ENCODE results near the gene ZBTB4. TPM values are rescaled to one million over a fixed set of nuclear protein-coding genes. Genes with fewer than 3 reads are reported as not detected.
A peak's percentile ranks its signal among the peaks of the same experiment; 100 is the strongest.

Gene ZBTB4
- total RNA-seq, 3 donors from 2014 or later: 16.6 to 93.9 (median 18.5) TPM

- Histone ChIP-seq H3K4me3 (no peak within 1 kb of the TSS), H3K36me3 (ENCODE audit: low read depth) (no peaks in the 10 kb centered on the region), H3K4me1 (ENCODE audit: low read depth) (peaks cover 14% of the 10 kb centered on the region), H3K9me3 (no peaks in the 10 kb centered on the region)
- ATAC-seq: peak; percentile 88
- intact Hi-C loops (cut with DNase I, micrococcal nuclease): no loop called here
- no peak for TF ChIP-seq CTCF (IDR thresholded peaks at IDR 0.05)
- peak; percentile 86 to 88 (median 87) for DNase-seq
Observed at GRCh38 chr17:7444682-7445618, 34.5 kb downstream of the ZBTB4 start, which contains the start of gene CHRNB1. TSS of gene CHRNB1 (plus strand) at chr17:7445061. CDS start at chr17:7445128, 67 bp downstream.

GRCh38 chr17:7443499-7444485 is 35.6 kb downstream of the ZBTB4 start:
- intact Hi-C loops (cut with DNase I, micrococcal nuclease): no loop called here
- no peak for TF ChIP-seq CTCF (IDR thresholded peaks at IDR 0.05)
- ATAC-seq: no peak
- peaks cover 20% of the 10 kb centered on the region for H3K4me1 ChIP-seq (ENCODE audit: low read depth)
- no peak for DNase-seq
- H3K36me3 ChIP-seq (ENCODE audit: low read depth): no peaks in the 10 kb centered on the region
- no peaks in the 10 kb centered on the region for H3K9me3 ChIP-seq
- no peak overlapping the region for H3K4me3 ChIP-seq

- intact Hi-C loops (cut with DNase I, micrococcal nuclease): no loop called here
- no peak for TF ChIP-seq CTCF (IDR thresholded peaks at IDR 0.05)
- no peaks in the 10 kb centered on the region for H3K36me3 ChIP-seq (ENCODE audit: low read depth)
- DNase-seq: no peak
- no peak for ATAC-seq
- peaks cover 30% of the 10 kb centered on the region for H3K4me1 ChIP-seq (ENCODE audit: low read depth)
- H3K4me3 ChIP-seq: no peak overlapping the region
- no peaks in the 10 kb centered on the region for H3K9me3 ChIP-seq
Observed at GRCh38 chr17:7442142-7442541, 37.3 kb downstream of the ZBTB4 start.

- H3K9me3 ChIP-seq: no peaks in the 10 kb centered on the region
- DNase-seq: no peak
- intact Hi-C loops (cut with DNase I, micrococcal nuclease): no loop called here
- ATAC-seq: no peak
- H3K4me3 ChIP-seq: no peak overlapping the region
- H3K36me3 ChIP-seq (ENCODE audit: low read depth): no peaks in the 10 kb centered on the region
- TF ChIP-seq CTCF (IDR thresholded peaks at IDR 0.05): no peak
- H3K4me1 ChIP-seq (ENCODE audit: low read depth): peaks cover 31% of the 10 kb centered on the region
Observed at GRCh38 chr17:7441266-7441665, 38.2 kb downstream of the ZBTB4 start.

- intact Hi-C loops (cut with DNase I, micrococcal nuclease): no loop called here
- DNase-seq (no peak), ATAC-seq (no peak)
- H3K9me3 ChIP-seq: no peaks in the 10 kb centered on the region
- H3K4me1 ChIP-seq (ENCODE audit: low read depth): peaks cover 31% of the 10 kb centered on the region
- H3K36me3 ChIP-seq (ENCODE audit: low read depth): no peaks in the 10 kb centered on the region
- TF ChIP-seq CTCF (IDR thresholded peaks at IDR 0.05): no peak
- H3K4me3 ChIP-seq: no peak overlapping the region
Observed at GRCh38 chr17:7440834-7441195, 38.6 kb downstream of the ZBTB4 start.
